Endothelial cell of umbilical vein (primary cell): ENCODE measurements around the gene SH2D6. TPM values are rescaled to one million over a fixed set of nuclear protein-coding genes. Genes with fewer than 3 reads are reported as not detected.

ENCODE experiments used
- BruUV-seq: library from RNA; stranded (reverse); fragments of 400-500 nt; replicated peaks from 2 replicates; lab custom pipeline; 2021; lab: Mats Ljungman, UMichigan
- CTCF ChIA-PET: fragments of 300-600, 350-600 bp; sonication (Branson Sonifier 250); formaldehyde crosslinking; loops from one replicate; lab custom pipeline; 2021; ENCODE audit warnings: antibody characterized with exemption, inconsistent platforms; lab: Charles Lee
- POLR2A ChIA-PET: fragments of 300-600, 350-600 bp; sonication (Branson Sonifier 250); formaldehyde crosslinking; loops from one replicate; lab custom pipeline; 2021; ENCODE audit warnings: antibody characterized with exemption, inconsistent platforms; lab: Charles Lee
- DNase-seq: peaks from one replicate; pipeline ENCODE4 v3.0.0-alpha.2; 2011; ENCODE audit warnings: low read depth, low spot score
- FAIRE-seq: peaks from 2 replicates; lab custom pipeline; 2011; peaks lifted over from hg19 to GRCh38; lab: Jason Lieb, UNC
- H2AFZ ChIP-seq: 2 replicates; pipeline ENCODE4 v1.6.0; 2012; ENCODE audit warnings: low read depth, low read length, control low read depth, inconsistent platforms
- H3K27ac ChIP-seq: 2 replicates; pipeline ENCODE4 v1.5.1; 2011; ENCODE audit warnings: low read depth, mild to moderate bottlenecking, control low read depth, low read length, moderate library complexity; ENCODE audit not compliant: insufficient read depth
- H3K27me3 ChIP-seq, 2 experiments: 2 replicates each; pipeline versions ENCODE4 v1.6.0 to v1.6.1; 2011; ENCODE audit warnings: low read length in 2 of 2, mixed read lengths in 1 of 2; ENCODE audit not compliant: control insufficient read depth in 2 of 2, insufficient read depth in 2 of 2
- H3K36me3 ChIP-seq, 2 experiments: 2 replicates in 1 of 2; 3 replicates in 1 of 2; pipeline ENCODE4 v1.5.1; 2011; ENCODE audit warnings: low read length in 2 of 2, mild to moderate bottlenecking in 1 of 2, moderate library complexity in 1 of 2; ENCODE audit not compliant: control insufficient read depth in 2 of 2, insufficient read depth in 2 of 2; ENCODE audit errors: extremely low read depth in 1 of 2
- H3K4me1 ChIP-seq: 3 replicates; pipeline ENCODE4 v1.5.1; 2011; ENCODE audit warnings: mild to moderate bottlenecking, low read length; ENCODE audit not compliant: control insufficient read depth, insufficient read depth; ENCODE audit errors: extremely low read depth
- H3K4me2 ChIP-seq: 2 replicates; pipeline ENCODE4 v1.6.1; 2011; ENCODE audit warnings: low read length, control low read depth, mixed read lengths; ENCODE audit not compliant: insufficient read depth
- H3K4me3 ChIP-seq, 3 experiments: fragments of 200-600 bp in 1 of 3; sonication (generic), shearing (Covaris generic) in 1 of 3; replicated peaks in 1 of 3; 2 replicates each; pipeline ENCODE4 v1.5.1; 2011 to 2016; ENCODE audit warnings: control low read depth in 3 of 3, low read length in 3 of 3, mild to moderate bottlenecking in 2 of 3, inconsistent platforms in 1 of 3, low read depth in 1 of 3, moderate library complexity in 1 of 3; ENCODE audit not compliant: insufficient read depth in 1 of 3
- H3K79me2 ChIP-seq: 2 replicates; pipeline ENCODE4 v1.6.0; 2012; ENCODE audit warnings: low read length, inconsistent platforms; ENCODE audit not compliant: control insufficient read depth, insufficient read depth
- H3K9ac ChIP-seq: replicated peaks from 2 replicates; pipeline ENCODE3; 2011; ENCODE audit warnings: low read length, control low read depth; ENCODE audit not compliant: insufficient read depth; ENCODE audit errors: extremely low read depth
- H3K9me1 ChIP-seq: replicated peaks from 3 replicates; pipeline ENCODE4 v1.6.0; 2011; ENCODE audit warnings: mild to moderate bottlenecking, low read length; ENCODE audit not compliant: control insufficient read depth, insufficient read depth; ENCODE audit errors: extremely low read depth
- H3K9me3 ChIP-seq: replicated peaks from 2 replicates; pipeline ENCODE4 v1.5.1; 2012; ENCODE audit warnings: low read length, inconsistent platforms; ENCODE audit not compliant: control insufficient read depth, insufficient read depth
- H4K20me1 ChIP-seq: replicated peaks from 2 replicates; pipeline ENCODE3; 2011; ENCODE audit warnings: mild to moderate bottlenecking, low read length; ENCODE audit not compliant: control insufficient read depth, insufficient read depth; ENCODE audit errors: extremely low read depth
- CTCF ChIP-seq, 2 donors: IDR thresholded peaks; 1 replicate in 1 of 2; 2 replicates in 1 of 2; pipeline ENCODE4 v1.5.1; 2011; ENCODE audit warnings: low read length in 2 of 2, mild to moderate bottlenecking in 2 of 2, moderate library complexity in 2 of 2, control low read depth in 1 of 2, inconsistent platforms in 1 of 2, low read depth in 1 of 2; ENCODE audit not compliant: insufficient read depth in 1 of 2; ENCODE audit errors: extremely low read depth in 1 of 2
- EZH2 ChIP-seq: IDR thresholded peaks from 2 replicates; pipeline ENCODE4 v1.6.1; 2012; ENCODE audit warnings: borderline replicate concordance, low read depth, mild to moderate bottlenecking, moderate library complexity, low read length, inconsistent platforms; ENCODE audit not compliant: severe bottlenecking
- FOS ChIP-seq: IDR thresholded peaks from 2 replicates; pipeline ENCODE4 v1.6.1; 2011; ENCODE audit warnings: mild to moderate bottlenecking, low read length, moderate library complexity, borderline replicate concordance; ENCODE audit not compliant: insufficient read depth
- GATA2 ChIP-seq: IDR thresholded peaks from 2 replicates; pipeline ENCODE4 v1.7.0; 2011; ENCODE audit warnings: low read depth, mild to moderate bottlenecking, moderate library complexity, mixed read lengths, low read length; ENCODE audit not compliant: insufficient read length, insufficient read depth
- JUN ChIP-seq: IDR thresholded peaks from 2 replicates; pipeline ENCODE4 v1.6.1; 2011; ENCODE audit warnings: borderline replicate concordance, low read depth; ENCODE audit not compliant: insufficient read length, insufficient read depth
- MAX ChIP-seq: IDR thresholded peaks from 2 replicates; pipeline ENCODE4 v1.6.1; 2011; ENCODE audit not compliant: insufficient read depth, insufficient read length
- MYC ChIP-seq: IDR thresholded peaks from one replicate; pipeline ENCODE4 v1.6.1; 2011; ENCODE audit warnings: mild to moderate bottlenecking, low read depth, low read length
- POLR2A ChIP-seq: IDR thresholded peaks from 2 replicates; pipeline ENCODE4 v1.6.1; 2012; ENCODE audit warnings: low read depth, mild to moderate bottlenecking, control low read depth, low read length
- POLR2AphosphoS5 ChIP-seq: IDR thresholded peaks from 2 replicates; pipeline ENCODE4 v1.6.1; 2012; ENCODE audit warnings: low read depth, mild to moderate bottlenecking, control low read depth, low read length, moderate library complexity; ENCODE audit not compliant: insufficient read depth
- dilution Hi-C: fragments of 300-500 bp; cut with MboI; formaldehyde crosslinking; loops from one replicate; pipeline ENCODE4 v1.15.0; 2019; ENCODE audit warnings: low sequenced_read_pairs; ENCODE audit not compliant: extremely low pct_ligation_motif_present
- intact Hi-C: fragments of 100-400 bp; cut with micrococcal nuclease; formaldehyde crosslinking; loops from one replicate; pipeline ENCODE4 v1.10.0; 2022
- polyA plus RNA-seq, 4 experiments: library from polyadenylated mRNA; depleted of rRNA in 3 of 4; stranded (reverse) in 3 of 4; unstranded in 1 of 4; fragments of >200 nt; gene quantifications; 2 replicates each; pipeline versions ENCODE4 v1.2.1 to v1.2.3, GENCODE V29; 2011 to 2012; ENCODE audit warnings: missing spikeins in 1 of 4
- total RNA-seq: library from RNA; stranded (reverse); gene quantifications from 2 replicates; pipeline ENCODE4 v1.2.3, GENCODE V29; 2021

SH2D6 gene
- total and polyA plus RNA-seq, 2 donors (not counting 3 experiments of a cell fraction or from before 2014, with no cell fraction given) = 0.53 TPM; not detected in 1

GRCh38 chr2:85393836-85394235, 24.7 kb upstream of the SH2D6 start:
- Histone ChIP-seq H3K9ac (no peak overlapping the region), H3K79me2 (no peaks in the 10 kb centered on the region), H3K9me3 (no peaks in the 10 kb centered on the region), H3K4me3 (no peak overlapping the region), H3K9me1 (no peaks in the 10 kb centered on the region), H3K27me3 (no peaks in the 10 kb centered on the region), H3K27ac (no peak overlapping the region), H3K4me2 (no peak overlapping the region), H3K4me1 (no peaks in the 10 kb centered on the region), H4K20me1 (no peaks in the 10 kb centered on the region), H3K36me3 (peaks cover 2 to 12% of the 10 kb centered on the region in 2 experiments), H2AFZ (no peak overlapping the region)
- BruUV-seq = no TSS peak
- CTCF ChIA-PET = interaction anchor here (7.2 kb wide), 1 partner anchor 157 kb away, joined by 99 read pairs; no protein-coding TSS in a partner anchor
- TF ChIP-seq MAX (no peak), CTCF (IDR thresholded peaks at IDR 0.05; ENCODE audit: extremely low read depth in 1 of 2, insufficient read depth in 1 of 2, low read depth in 1 of 2, low read length in 2 of 2) (no peak), FOS (no peak), POLR2A (no peak), JUN (no peak), POLR2AphosphoS5 (no peak), MYC (no peak), GATA2 (no peak), EZH2 (no peak)
- intact Hi-C loops (no loop called here), dilution Hi-C loops (no loop called here)
- FAIRE-seq = no peak
- POLR2A ChIA-PET = no interaction called here
- DNase-seq = no peak
